PC-3 (cell line): ENCODE results near the gene CSH2.

ENCODE experiments used
- EZH2 ChIP-seq: fragments of 300-600 bp; sonication (generic); IDR thresholded peaks from one replicate; pipeline ENCODE4 v1.6.1; 2017; ENCODE audit warnings: antibody characterized with exemption, mild to moderate bottlenecking, low read length; ENCODE audit not compliant: unreplicated experiment
- TF ChIP-seq, protein P1 (sequence below): fragments of 300-600 bp; sonication (generic); conservative IDR thresholded peaks from 2 replicates; pipeline ENCODE4 v1.5.1; 2017; ENCODE audit warnings: antibody characterized with exemption, low read depth, mild to moderate bottlenecking, low read length

- TF ChIP-seq, protein P1, sequence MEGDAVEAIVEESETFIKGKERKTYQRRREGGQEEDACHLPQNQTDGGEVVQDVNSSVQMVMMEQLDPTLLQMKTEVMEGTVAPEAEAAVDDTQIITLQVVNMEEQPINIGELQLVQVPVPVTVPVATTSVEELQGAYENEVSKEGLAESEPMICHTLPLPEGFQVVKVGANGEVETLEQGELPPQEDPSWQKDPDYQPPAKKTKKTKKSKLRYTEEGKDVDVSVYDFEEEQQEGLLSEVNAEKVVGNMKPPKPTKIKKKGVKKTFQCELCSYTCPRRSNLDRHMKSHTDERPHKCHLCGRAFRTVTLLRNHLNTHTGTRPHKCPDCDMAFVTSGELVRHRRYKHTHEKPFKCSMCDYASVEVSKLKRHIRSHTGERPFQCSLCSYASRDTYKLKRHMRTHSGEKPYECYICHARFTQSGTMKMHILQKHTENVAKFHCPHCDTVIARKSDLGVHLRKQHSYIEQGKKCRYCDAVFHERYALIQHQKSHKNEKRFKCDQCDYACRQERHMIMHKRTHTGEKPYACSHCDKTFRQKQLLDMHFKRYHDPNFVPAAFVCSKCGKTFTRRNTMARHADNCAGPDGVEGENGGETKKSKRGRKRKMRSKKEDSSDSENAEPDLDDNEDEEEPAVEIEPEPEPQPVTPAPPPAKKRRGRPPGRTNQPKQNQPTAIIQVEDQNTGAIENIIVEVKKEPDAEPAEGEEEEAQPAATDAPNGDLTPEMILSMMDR: no peak
- no peak for TF ChIP-seq EZH2
Measured at GRCh38 chr17:63914471-63914870, 41.0 kb upstream of the CSH2 start.
